IMR-90 (cell line): ENCODE data around the gene PLPP1. TPM values are rescaled to one million over a fixed set of nuclear protein-coding genes. Genes with fewer than 3 reads are reported as not detected.

Experiments
- ATAC-seq: fragments of 200-7000 bp; cut with Tn5 transposase; 2 replicates; pipeline ENCODE4 v1.9.1; 2020; ENCODE audit warnings: low read depth, mild to moderate bottlenecking, moderate library complexity
- BruUV-seq: library from RNA; stranded (reverse); fragments of 400-500 nt; replicated peaks from 2 replicates; lab custom pipeline; 2021; lab: Mats Ljungman, UMichigan
- CTCF ChIA-PET: fragments of 300-600 bp; formaldehyde crosslinking; extraction: SDS; loops from one replicate; lab custom pipeline; 2021; ENCODE audit warnings: antibody characterized with exemption; lab: Yijun Ruan, JAX
- POLR2A ChIA-PET: fragments of 300-600 bp; sonication (Branson Sonifier 250); formaldehyde crosslinking; loops from one replicate; lab custom pipeline; 2022; ENCODE audit warnings: antibody characterized with exemption; ENCODE audit not compliant: unreplicated experiment; lab: Charles Lee
- DNase-seq: peaks from one replicate; pipeline ENCODE4 v3.0.0; 2013
- H2AFZ ChIP-seq: replicated peaks from 2 replicates; pipeline ENCODE3; 2013; ENCODE audit warnings: low read length, mild to moderate bottlenecking; ENCODE audit not compliant: poor library complexity
- H2AK5ac ChIP-seq: 2 replicates; pipeline ENCODE4 v1.6.1; 2013; ENCODE audit warnings: low read depth, low read length, inconsistent platforms
- H2AK9ac ChIP-seq: replicated peaks from 2 replicates; pipeline ENCODE3; 2013; ENCODE audit warnings: mild to moderate bottlenecking, low read depth, low read length, moderate library complexity; ENCODE audit not compliant: poor library complexity
- H2BK120ac ChIP-seq: 2 replicates; pipeline ENCODE4 v1.6.1; 2013; ENCODE audit warnings: low read depth, low read length, inconsistent platforms
- H2BK15ac ChIP-seq: 3 replicates; pipeline ENCODE4 v1.6.1; 2013; ENCODE audit warnings: low read depth, low read length, inconsistent platforms
- H2BK20ac ChIP-seq: 2 replicates; pipeline ENCODE4 v1.6.1; 2013; ENCODE audit warnings: low read depth, mild to moderate bottlenecking, inconsistent platforms, low read length, moderate library complexity
- H2BK5ac ChIP-seq: 2 replicates; pipeline ENCODE4 v1.6.1; 2013; ENCODE audit warnings: mild to moderate bottlenecking, low read depth, low read length, inconsistent platforms; ENCODE audit not compliant: poor library complexity, severe bottlenecking
- H3K14ac ChIP-seq: replicated peaks from 2 replicates; pipeline ENCODE4 v1.6.1; 2013; ENCODE audit warnings: low read depth, low read length, inconsistent platforms
- H3K18ac ChIP-seq: 2 replicates; pipeline ENCODE4 v1.6.1; 2013; ENCODE audit warnings: low read depth, low read length, control low read depth
- H3K23ac ChIP-seq: 2 replicates; pipeline ENCODE4 v1.6.1; 2013; ENCODE audit warnings: low read depth, low read length, inconsistent platforms
- H3K27ac ChIP-seq: 2 replicates; pipeline ENCODE4 v1.5.1; 2013; ENCODE audit warnings: mild to moderate bottlenecking, control low read depth, low read length; ENCODE audit not compliant: insufficient read depth
- H3K27me3 ChIP-seq: 2 replicates; pipeline ENCODE4 v1.6.1; 2013; ENCODE audit warnings: low read length; ENCODE audit not compliant: control insufficient read depth, insufficient read depth
- H3K36me3 ChIP-seq: 2 replicates; pipeline ENCODE4 v1.6.1; 2013; ENCODE audit warnings: low read length, mixed read lengths; ENCODE audit not compliant: control insufficient read depth, insufficient read depth
- H3K4ac ChIP-seq: 2 replicates; pipeline ENCODE4 v1.6.1; 2013; ENCODE audit warnings: low read depth, low read length, inconsistent platforms
- H3K4me1 ChIP-seq: 2 replicates; pipeline ENCODE4 v1.6.1; 2013; ENCODE audit warnings: low read length, mixed read lengths; ENCODE audit not compliant: control insufficient read depth, insufficient read depth
- H3K4me2 ChIP-seq: 2 replicates; pipeline ENCODE4 v1.6.1; 2013; ENCODE audit warnings: low read depth, mild to moderate bottlenecking, control low read depth, low read length, moderate library complexity
- H3K4me3 ChIP-seq: 2 replicates; pipeline ENCODE4 v1.5.1; 2013; ENCODE audit warnings: low read depth, mild to moderate bottlenecking, control low read depth, low read length, moderate library complexity; ENCODE audit not compliant: insufficient read depth
- H3K56ac ChIP-seq: 2 replicates; pipeline ENCODE4 v1.6.1; 2013; ENCODE audit warnings: low read length, inconsistent platforms; ENCODE audit not compliant: insufficient read depth; ENCODE audit errors: extremely low read depth
- H3K79me1 ChIP-seq, 2 experiments: 2 replicates each; pipeline ENCODE4 v1.6.1; 2013; ENCODE audit warnings: low read length in 2 of 2, inconsistent platforms in 1 of 2, low read depth in 1 of 2
- H3K9ac ChIP-seq: 2 replicates; pipeline ENCODE4 v1.6.1; 2013; ENCODE audit warnings: low read depth, low read length, control low read depth
- H3K9me1 ChIP-seq: 2 replicates; pipeline ENCODE4 v1.6.1; 2013; ENCODE audit warnings: low read length, inconsistent platforms; ENCODE audit not compliant: insufficient read depth
- H3K9me3 ChIP-seq: 2 replicates; pipeline ENCODE4 v1.6.1; 2013; ENCODE audit warnings: low read length; ENCODE audit not compliant: control insufficient read depth, insufficient read depth
- H4K20me1 ChIP-seq: 2 replicates; pipeline ENCODE4 v1.6.1; 2013; ENCODE audit warnings: low read length, inconsistent platforms; ENCODE audit not compliant: insufficient read depth
- H4K5ac ChIP-seq: 2 replicates; pipeline ENCODE4 v1.6.1; 2013; ENCODE audit warnings: mild to moderate bottlenecking, low read depth, low read length, control low read depth
- H4K8ac ChIP-seq, 2 experiments: 2 replicates each; pipeline ENCODE4 v1.6.1; 2013; ENCODE audit warnings: low read depth in 2 of 2, low read length in 2 of 2, control low read depth in 1 of 2, inconsistent platforms in 1 of 2
- H4K91ac ChIP-seq: 2 replicates; pipeline ENCODE4 v1.6.1; 2013; ENCODE audit warnings: low read depth, low read length, inconsistent platforms; ENCODE audit not compliant: insufficient read depth
- BHLHE40 ChIP-seq: fragments of 150-350 bp; IDR thresholded peaks from 2 replicates; pipeline ENCODE4 v1.6.1; 2016; ENCODE audit warnings: mild to moderate bottlenecking, low read depth, low read length
- MAFK ChIP-seq: IDR thresholded peaks from 2 replicates; pipeline ENCODE4 v1.6.1; 2012; ENCODE audit warnings: low read depth, low read length, improper control_type of control experiment
- MAZ ChIP-seq: IDR thresholded peaks from 2 replicates; pipeline ENCODE4 v1.6.1; 2012; ENCODE audit warnings: low read depth, mild to moderate bottlenecking, low read length, improper control_type of control experiment, moderate library complexity, borderline replicate concordance
- NFE2L2 ChIP-seq: fragments of 150-350 bp; IDR thresholded peaks from 2 replicates; pipeline ENCODE4 v1.6.1; 2016; ENCODE audit warnings: low read depth, mild to moderate bottlenecking, low read length
- POLR2A ChIP-seq: IDR thresholded peaks from 2 replicates; pipeline ENCODE4 v1.6.1; 2012; ENCODE audit warnings: mild to moderate bottlenecking, low read depth, low read length
- RCOR1 ChIP-seq: IDR thresholded peaks from 2 replicates; pipeline ENCODE4 v1.6.1; 2012; ENCODE audit warnings: mild to moderate bottlenecking, low read length, improper control_type of control experiment; ENCODE audit not compliant: insufficient replicate concordance
- WGBS, 2 experiments: methylation state at CpG; one replicate each; pipeline versions ENCODE4 v1.1.5 to v1.1.7; 2013; ENCODE audit warnings: missing lambda C conversion rate in 2 of 2; ENCODE audit not compliant: insufficient read length in 1 of 2; ENCODE audit errors: extremely low coverage in 2 of 2; 5-methylcytosine and 5-hydroxymethylcytosine counted together
- dilution Hi-C: fragments of 300-500 bp; cut with HindIII; formaldehyde crosslinking; loops from one replicate; pipeline ENCODE4 v1.14.3; 2018; ENCODE audit warnings: low sequenced_read_pairs; ENCODE audit not compliant: unreplicated experiment
- in situ Hi-C: fragments of 300-500 bp; cut with MboI; formaldehyde crosslinking; loops from 3 replicates; pipeline ENCODE4 v1.14.3; 2019; ENCODE audit warnings: low sequenced_read_pairs, inconsistent platforms, mixed read lengths
- intact Hi-C: fragments of 100-400 bp; cut with micrococcal nuclease; formaldehyde crosslinking; loops from 2 replicates; pipeline ENCODE4 v1.10.0; 2022
- polyA plus RNA-seq, 3 experiments: library from polyadenylated mRNA; depleted of rRNA; stranded (reverse); fragments of >200 nt; gene quantifications; 2 replicates each; pipeline ENCODE4 v1.2.3, GENCODE V29; 2012; ENCODE audit warnings: low replicate concordance in 1 of 3
- total RNA-seq: library from RNA; depleted of rRNA; stranded (reverse); fragments of >200 nt; gene quantifications from 2 replicates; pipeline ENCODE4 v1.2.3, GENCODE V29; 2012
- TF ChIP-seq, protein P1 (sequence below): conservative IDR thresholded peaks from 2 replicates; pipeline ENCODE4 v1.5.1; 2012; ENCODE audit warnings: mild to moderate bottlenecking, low read depth, low read length, improper control_type of control experiment
- TF ChIP-seq, protein P2 (sequence below): fragments of 150-350 bp; IDR thresholded peaks from 2 replicates; pipeline ENCODE4 v1.6.1; 2017; ENCODE audit warnings: mild to moderate bottlenecking, antibody characterized with exemption, low read length, low read depth

The PLPP1 gene
- total and polyA plus RNA-seq, 2 of the 4 experiments (the other 2 are of a cell fraction) = 19.2 to 21.3 TPM

DNA sequence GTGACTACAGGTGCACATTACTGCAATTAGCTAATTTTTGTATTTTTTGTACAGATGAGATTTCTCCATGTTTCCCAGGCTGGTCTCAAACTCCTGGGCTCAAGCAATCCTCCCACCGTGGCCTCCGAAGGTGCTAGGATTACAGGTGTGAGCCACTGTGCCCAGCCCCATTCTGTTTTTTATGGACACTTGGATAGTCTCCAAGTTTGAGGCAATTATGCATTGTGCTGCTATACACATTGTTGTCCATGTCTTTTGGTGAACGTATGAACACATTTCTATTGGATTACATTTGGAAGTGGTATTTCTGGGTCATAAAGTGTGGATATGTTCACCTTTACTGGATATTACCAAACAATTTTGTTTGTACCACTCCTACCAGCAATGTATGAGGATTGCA, 22.4 kb upstream of the PLPP1 start:
- Histone ChIP-seq H2BK20ac (no peak overlapping the region), H3K27me3 (peaks cover 3% of the 10 kb centered on the region), H4K91ac (no peak overlapping the region), H2AFZ (no peak overlapping the region), H3K79me1 (no peaks in the 10 kb centered on the region), H3K27ac (no peak overlapping the region), H2AK5ac (no peak overlapping the region), H3K4me2 (no peak overlapping the region), H2BK5ac (no peak overlapping the region), H2BK15ac (no peak overlapping the region), H4K8ac (no peak overlapping the region), H4K20me1 (no peaks in the 10 kb centered on the region), H3K14ac (no peak overlapping the region), H2AK9ac (no peak overlapping the region), H3K18ac (no peak overlapping the region), H3K4ac (no peak overlapping the region), H2BK120ac (no peak overlapping the region), H3K56ac (no peak overlapping the region), H4K5ac (no peak overlapping the region), H3K9ac (no peak overlapping the region), H3K23ac (no peak overlapping the region), H3K36me3 (no peaks in the 10 kb centered on the region), H3K4me1 (no peaks in the 10 kb centered on the region), H3K9me3 (no peaks in the 10 kb centered on the region), H3K9me1 (no peaks in the 10 kb centered on the region), H3K4me3 (no peak overlapping the region)
- no CpG with 5 or more reads among the region's 3 CpGs for WGBS, 2 experiments
- intact Hi-C loops (no loop called here), in situ Hi-C loops (no loop called here), dilution Hi-C loops (no loop called here)
- no peak for ATAC-seq
- CTCF ChIA-PET = no interaction called here
- no peak for DNase-seq
- no TSS peak for BruUV-seq
- POLR2A ChIA-PET = no interaction called here
- TF ChIP-seq MAZ (no peak), RCOR1 (no peak), POLR2A (no peak), NFE2L2 (no peak), BHLHE40 (no peak), MAFK (no peak)
- TF ChIP-seq, protein P1, sequence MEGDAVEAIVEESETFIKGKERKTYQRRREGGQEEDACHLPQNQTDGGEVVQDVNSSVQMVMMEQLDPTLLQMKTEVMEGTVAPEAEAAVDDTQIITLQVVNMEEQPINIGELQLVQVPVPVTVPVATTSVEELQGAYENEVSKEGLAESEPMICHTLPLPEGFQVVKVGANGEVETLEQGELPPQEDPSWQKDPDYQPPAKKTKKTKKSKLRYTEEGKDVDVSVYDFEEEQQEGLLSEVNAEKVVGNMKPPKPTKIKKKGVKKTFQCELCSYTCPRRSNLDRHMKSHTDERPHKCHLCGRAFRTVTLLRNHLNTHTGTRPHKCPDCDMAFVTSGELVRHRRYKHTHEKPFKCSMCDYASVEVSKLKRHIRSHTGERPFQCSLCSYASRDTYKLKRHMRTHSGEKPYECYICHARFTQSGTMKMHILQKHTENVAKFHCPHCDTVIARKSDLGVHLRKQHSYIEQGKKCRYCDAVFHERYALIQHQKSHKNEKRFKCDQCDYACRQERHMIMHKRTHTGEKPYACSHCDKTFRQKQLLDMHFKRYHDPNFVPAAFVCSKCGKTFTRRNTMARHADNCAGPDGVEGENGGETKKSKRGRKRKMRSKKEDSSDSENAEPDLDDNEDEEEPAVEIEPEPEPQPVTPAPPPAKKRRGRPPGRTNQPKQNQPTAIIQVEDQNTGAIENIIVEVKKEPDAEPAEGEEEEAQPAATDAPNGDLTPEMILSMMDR = no peak
- TF ChIP-seq, protein P2, sequence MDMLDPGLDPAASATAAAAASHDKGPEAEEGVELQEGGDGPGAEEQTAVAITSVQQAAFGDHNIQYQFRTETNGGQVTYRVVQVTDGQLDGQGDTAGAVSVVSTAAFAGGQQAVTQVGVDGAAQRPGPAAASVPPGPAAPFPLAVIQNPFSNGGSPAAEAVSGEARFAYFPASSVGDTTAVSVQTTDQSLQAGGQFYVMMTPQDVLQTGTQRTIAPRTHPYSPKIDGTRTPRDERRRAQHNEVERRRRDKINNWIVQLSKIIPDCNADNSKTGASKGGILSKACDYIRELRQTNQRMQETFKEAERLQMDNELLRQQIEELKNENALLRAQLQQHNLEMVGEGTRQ = no peak
